Measurements from ENCODE around the gene TSPAN9.

DNA sequence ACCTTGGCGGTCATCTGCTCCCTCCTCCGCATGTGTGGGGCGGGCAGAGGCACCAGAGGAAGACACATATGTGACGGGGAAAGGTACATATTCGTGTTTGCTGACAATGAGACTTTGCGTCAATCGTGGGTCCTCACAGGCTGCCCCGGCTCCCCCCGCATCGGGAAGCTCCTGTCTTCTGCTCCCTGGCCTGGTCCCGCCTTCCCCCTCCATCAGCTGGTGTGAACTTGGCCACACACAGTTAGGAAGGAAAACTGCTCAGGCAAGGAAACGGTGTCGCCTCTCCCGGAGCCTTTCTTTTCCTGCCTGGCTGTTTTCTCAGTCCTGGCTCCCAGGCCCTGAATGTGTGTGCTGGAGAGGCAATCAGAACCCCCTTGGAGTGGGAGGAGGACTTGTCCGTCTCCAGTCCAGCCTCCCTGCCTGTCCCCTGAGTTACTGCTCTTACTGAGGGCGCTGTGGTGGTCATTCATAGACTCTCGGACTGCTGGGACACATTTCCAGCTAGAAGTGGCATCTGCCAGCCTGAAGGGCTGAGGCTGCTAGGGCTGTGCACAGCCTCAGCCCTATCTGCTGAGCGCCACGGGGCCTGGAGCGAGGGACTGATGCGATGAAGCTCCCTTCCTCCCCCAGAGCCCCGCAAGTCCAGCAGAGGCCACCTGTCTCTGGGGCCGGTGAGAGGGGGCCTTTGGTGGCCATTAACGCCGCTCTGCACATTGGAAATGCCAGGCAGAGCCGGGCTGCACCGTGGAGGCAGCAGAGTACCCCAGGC lies 44.2 kb upstream of the TSPAN9 start:
- TF ChIP-seq, protein P1, sequence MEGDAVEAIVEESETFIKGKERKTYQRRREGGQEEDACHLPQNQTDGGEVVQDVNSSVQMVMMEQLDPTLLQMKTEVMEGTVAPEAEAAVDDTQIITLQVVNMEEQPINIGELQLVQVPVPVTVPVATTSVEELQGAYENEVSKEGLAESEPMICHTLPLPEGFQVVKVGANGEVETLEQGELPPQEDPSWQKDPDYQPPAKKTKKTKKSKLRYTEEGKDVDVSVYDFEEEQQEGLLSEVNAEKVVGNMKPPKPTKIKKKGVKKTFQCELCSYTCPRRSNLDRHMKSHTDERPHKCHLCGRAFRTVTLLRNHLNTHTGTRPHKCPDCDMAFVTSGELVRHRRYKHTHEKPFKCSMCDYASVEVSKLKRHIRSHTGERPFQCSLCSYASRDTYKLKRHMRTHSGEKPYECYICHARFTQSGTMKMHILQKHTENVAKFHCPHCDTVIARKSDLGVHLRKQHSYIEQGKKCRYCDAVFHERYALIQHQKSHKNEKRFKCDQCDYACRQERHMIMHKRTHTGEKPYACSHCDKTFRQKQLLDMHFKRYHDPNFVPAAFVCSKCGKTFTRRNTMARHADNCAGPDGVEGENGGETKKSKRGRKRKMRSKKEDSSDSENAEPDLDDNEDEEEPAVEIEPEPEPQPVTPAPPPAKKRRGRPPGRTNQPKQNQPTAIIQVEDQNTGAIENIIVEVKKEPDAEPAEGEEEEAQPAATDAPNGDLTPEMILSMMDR (conservative IDR thresholded peaks at IDR 0.05; ENCODE audit: low read depth, low read length): no peak
- TF ChIP-seq EZH2 (IDR thresholded peaks at IDR 0.05; ENCODE audit: borderline replicate concordance, low read depth, low read length, poor library complexity, severe bottlenecking): no peak
